BE2C (cell line): ENCODE data around the gene SPART.

Source experiments
- DNase-seq: peaks from one replicate; pipeline ENCODE4 v3.0.0-alpha.2; 2020
- H3K27me3 ChIP-seq: fragments of 250-450 bp; sonication (Bioruptor Pico); 2 replicates; pipeline ENCODE4 v1.5.1; 2020; ENCODE audit warnings: mild to moderate bottlenecking
- H3K36me3 ChIP-seq: fragments of 250-450 bp; sonication (Bioruptor Pico); 2 replicates; pipeline ENCODE4 v1.5.1; 2020; ENCODE audit warnings: mild to moderate bottlenecking
- H3K4me1 ChIP-seq: fragments of 250-450 bp; sonication (Bioruptor Pico); 2 replicates; pipeline ENCODE4 v1.5.1; 2020
- H3K4me3 ChIP-seq: 2 replicates; pipeline ENCODE4 v1.5.1; 2011; ENCODE audit warnings: low read depth, low read length
- H3K9me3 ChIP-seq: fragments of 250-450 bp; sonication (Bioruptor Pico); 2 replicates; pipeline ENCODE4 v1.5.1; 2020
- TF ChIP-seq, protein P1 (sequence below): IDR thresholded peaks from 2 replicates; pipeline ENCODE4 v1.5.1; 2012; ENCODE audit warnings: mild to moderate bottlenecking, low read depth, low read length

Gene SPART

GRCh38 chr13:36371185-36371584 lies 25.0 kb upstream of the SPART start:
- H3K36me3 ChIP-seq: no peaks in the 10 kb centered on the region
- TF ChIP-seq, protein P1, sequence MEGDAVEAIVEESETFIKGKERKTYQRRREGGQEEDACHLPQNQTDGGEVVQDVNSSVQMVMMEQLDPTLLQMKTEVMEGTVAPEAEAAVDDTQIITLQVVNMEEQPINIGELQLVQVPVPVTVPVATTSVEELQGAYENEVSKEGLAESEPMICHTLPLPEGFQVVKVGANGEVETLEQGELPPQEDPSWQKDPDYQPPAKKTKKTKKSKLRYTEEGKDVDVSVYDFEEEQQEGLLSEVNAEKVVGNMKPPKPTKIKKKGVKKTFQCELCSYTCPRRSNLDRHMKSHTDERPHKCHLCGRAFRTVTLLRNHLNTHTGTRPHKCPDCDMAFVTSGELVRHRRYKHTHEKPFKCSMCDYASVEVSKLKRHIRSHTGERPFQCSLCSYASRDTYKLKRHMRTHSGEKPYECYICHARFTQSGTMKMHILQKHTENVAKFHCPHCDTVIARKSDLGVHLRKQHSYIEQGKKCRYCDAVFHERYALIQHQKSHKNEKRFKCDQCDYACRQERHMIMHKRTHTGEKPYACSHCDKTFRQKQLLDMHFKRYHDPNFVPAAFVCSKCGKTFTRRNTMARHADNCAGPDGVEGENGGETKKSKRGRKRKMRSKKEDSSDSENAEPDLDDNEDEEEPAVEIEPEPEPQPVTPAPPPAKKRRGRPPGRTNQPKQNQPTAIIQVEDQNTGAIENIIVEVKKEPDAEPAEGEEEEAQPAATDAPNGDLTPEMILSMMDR: no peak
- H3K4me1 ChIP-seq: no peaks in the 10 kb centered on the region
- H3K9me3 ChIP-seq: no peaks in the 10 kb centered on the region
- peaks cover 4% of the 10 kb centered on the region for H3K27me3 ChIP-seq
- no peak overlapping the region for H3K4me3 ChIP-seq
- DNase-seq: no peak

GRCh38 chr13:36370108-36370429 lies 23.9 kb upstream of the SPART start:
- Histone ChIP-seq H3K4me3 (no peak overlapping the region), H3K4me1 (no peaks in the 10 kb centered on the region), H3K27me3 (peaks cover 3% of the 10 kb centered on the region; the same call in 1 of the 2 replicates), H3K36me3 (no peaks in the 10 kb centered on the region), H3K9me3 (no peaks in the 10 kb centered on the region)
- no peak for DNase-seq
- TF ChIP-seq, protein P1: no peak

DNA sequence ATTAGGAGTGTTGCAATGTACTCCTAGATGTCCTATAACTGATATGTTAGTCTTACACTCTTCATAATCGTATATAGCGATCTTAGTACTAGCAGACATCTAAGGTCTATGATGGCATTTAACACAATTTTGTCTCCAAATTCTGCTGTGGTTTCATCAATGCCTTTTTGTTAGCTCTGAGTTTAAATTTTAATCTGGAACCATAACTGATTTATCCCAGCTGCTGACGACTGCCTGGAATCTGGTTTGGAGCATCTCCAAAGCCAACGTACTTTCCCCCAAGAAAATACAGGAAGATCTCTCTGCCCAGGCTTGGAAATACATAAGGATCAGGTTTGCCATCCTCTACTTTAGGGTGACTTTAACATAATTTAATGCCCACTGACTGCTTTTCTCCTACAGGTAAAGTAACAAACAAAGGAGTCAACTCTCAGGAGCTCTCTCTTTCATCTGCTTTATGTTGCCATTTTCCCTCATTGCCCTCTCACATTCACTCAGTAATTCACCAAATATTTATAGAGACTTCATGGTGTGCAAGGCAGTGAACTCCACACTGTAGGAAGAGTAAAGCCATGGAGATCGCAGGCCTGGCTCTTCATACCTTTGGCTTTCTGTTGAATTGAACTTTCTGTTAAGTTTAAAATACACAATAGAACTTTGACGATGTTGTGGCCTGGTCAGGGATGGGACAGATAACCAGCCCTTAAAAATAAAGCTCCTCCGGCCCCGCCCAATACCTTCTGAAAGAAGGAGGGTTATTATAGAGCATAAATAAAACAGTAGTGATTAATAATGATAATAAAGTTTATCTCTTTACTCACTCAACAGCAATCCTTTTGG lies 23.3 kb upstream of the SPART start:
- H3K36me3 ChIP-seq: no peaks in the 10 kb centered on the region
- no peaks in the 10 kb centered on the region for H3K9me3 ChIP-seq
- TF ChIP-seq, protein P1: no peak
- H3K4me3 ChIP-seq: no peak overlapping the region
- H3K27me3 ChIP-seq: no peaks in the 10 kb centered on the region
- no peak for DNase-seq
- no peaks in the 10 kb centered on the region for H3K4me1 ChIP-seq

DNA sequence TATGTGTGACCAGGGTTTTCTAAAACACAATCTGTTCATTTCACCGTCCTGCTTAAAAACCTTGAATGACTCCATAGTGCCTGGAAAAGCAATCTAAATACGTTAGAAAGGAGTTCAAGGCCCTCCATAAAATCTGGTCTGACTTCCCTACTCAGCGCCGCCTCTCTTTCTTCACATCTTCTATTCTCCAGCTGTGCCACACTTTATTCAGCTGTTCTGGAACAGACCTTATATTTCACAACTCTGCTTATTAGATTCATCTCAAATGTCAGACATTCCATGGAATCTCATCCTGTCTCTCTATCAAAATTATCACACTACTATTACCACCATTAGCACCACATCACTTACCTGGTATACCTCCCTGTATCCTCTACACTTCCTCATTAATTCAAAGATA lies 19.8 kb upstream of the SPART start:
- Histone ChIP-seq H3K4me3 (no peak overlapping the region), H3K4me1 (no peaks in the 10 kb centered on the region), H3K9me3 (no peaks in the 10 kb centered on the region), H3K36me3 (no peaks in the 10 kb centered on the region), H3K27me3 (no peaks in the 10 kb centered on the region)
- TF ChIP-seq, protein P1: no peak
- DNase-seq: no peak

- Histone ChIP-seq H3K27me3 (no peaks in the 10 kb centered on the region), H3K4me1 (no peaks in the 10 kb centered on the region), H3K4me3 (no peak overlapping the region), H3K9me3 (no peaks in the 10 kb centered on the region), H3K36me3 (no peaks in the 10 kb centered on the region)
- TF ChIP-seq, protein P1: no peak
- DNase-seq: no peak
Observed at GRCh38 chr13:36363366-36363863, 17.2 kb upstream of the SPART start.

DNA sequence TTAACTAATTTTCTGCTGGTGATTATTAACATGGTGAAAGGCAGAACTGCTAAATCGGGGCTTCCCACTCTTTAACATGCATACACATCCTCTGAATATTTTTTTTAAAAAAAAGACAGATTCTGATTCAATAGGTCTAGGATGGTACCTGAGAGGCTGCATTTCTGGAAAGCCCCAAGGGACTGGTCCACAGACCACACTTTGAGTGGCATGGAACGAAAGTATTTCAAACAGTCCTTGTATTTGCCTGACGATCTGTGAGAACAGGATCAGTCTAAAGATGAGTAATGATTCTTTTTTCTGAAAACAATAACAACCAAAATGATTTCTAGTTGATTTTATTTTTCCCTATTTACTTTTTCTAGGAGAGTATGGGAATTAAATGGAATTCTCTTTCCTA lies 16.7 kb upstream of the SPART start:
- no peaks in the 10 kb centered on the region for H3K36me3 ChIP-seq
- H3K4me3 ChIP-seq: no peak overlapping the region
- H3K27me3 ChIP-seq: 0 out of 2 replicates have a peak, but pooled peaks cover 2% of the 10 kb centered on the region
- no peaks in the 10 kb centered on the region for H3K9me3 ChIP-seq
- TF ChIP-seq, protein P1: no peak
- DNase-seq: no peak
- no peaks in the 10 kb centered on the region for H3K4me1 ChIP-seq
